ENCODE results near the gene FAM184A.

DNA sequence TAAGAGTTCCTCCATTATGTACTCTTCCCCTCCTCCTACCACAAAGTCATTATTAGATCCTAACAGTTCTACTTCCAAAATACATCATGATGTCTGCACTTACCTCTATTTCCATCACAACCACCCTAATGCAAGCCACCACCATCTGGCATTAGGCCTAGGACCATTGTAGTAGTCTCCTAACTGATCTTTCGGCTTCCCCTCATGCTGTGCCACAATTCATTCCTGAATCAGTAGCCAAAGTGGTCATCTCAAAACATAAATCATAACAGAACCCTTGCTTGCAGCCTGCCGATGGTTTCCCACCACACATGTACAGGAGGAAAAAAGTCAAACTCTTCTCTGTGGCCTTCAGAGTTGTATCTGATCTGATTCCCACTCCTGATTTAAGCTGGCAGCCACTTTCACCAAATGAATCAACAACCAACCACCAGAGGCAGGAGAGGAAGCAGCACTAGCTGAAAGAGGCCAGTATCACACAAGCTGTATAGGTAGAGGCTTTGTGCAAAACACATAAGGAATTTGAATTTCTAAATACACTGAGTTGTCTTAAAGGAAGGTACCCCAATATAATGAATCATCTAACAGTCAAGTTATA is 26.1 kb downstream of the FAM184A start:
- TF ChIP-seq, protein P1, sequence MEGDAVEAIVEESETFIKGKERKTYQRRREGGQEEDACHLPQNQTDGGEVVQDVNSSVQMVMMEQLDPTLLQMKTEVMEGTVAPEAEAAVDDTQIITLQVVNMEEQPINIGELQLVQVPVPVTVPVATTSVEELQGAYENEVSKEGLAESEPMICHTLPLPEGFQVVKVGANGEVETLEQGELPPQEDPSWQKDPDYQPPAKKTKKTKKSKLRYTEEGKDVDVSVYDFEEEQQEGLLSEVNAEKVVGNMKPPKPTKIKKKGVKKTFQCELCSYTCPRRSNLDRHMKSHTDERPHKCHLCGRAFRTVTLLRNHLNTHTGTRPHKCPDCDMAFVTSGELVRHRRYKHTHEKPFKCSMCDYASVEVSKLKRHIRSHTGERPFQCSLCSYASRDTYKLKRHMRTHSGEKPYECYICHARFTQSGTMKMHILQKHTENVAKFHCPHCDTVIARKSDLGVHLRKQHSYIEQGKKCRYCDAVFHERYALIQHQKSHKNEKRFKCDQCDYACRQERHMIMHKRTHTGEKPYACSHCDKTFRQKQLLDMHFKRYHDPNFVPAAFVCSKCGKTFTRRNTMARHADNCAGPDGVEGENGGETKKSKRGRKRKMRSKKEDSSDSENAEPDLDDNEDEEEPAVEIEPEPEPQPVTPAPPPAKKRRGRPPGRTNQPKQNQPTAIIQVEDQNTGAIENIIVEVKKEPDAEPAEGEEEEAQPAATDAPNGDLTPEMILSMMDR (optimal IDR thresholded peaks at IDR 0.05 in 1 of 3, IDR thresholded peaks at IDR 0.05 in 1 of 3, conservative IDR thresholded peaks at IDR 0.05 in 1 of 3; ENCODE audit: extremely low read depth in 1 of 3, insufficient read depth in 2 of 3, low read length in 3 of 3) = no peak
- no peak for TF ChIP-seq EZH2 (IDR thresholded peaks at IDR 0.05; ENCODE audit: low read length)

All from keratinocyte (primary cell).